B cell (primary cell): Measurements from ENCODE around the gene ATP2B3. TPM values are rescaled to one million over a fixed set of nuclear protein-coding genes. Genes with fewer than 3 reads are reported as not detected.

Source experiments
- ATAC-seq: fragments of 200-7000 bp; cut with Tn5 transposase; one replicate; pipeline ENCODE4 v1.10.0; 2021; ENCODE audit warnings: low read depth, mild to moderate bottlenecking, moderate number of reproducible peaks, moderate library complexity
- CTCF ChIA-PET: fragments of 350-600 bp; sonication (Branson Sonifier 250); formaldehyde crosslinking; loops from one replicate; lab custom pipeline; 2021; ENCODE audit warnings: antibody characterized with exemption, inconsistent platforms; lab: Charles Lee
- POLR2A ChIA-PET: fragments of 350-600 bp; sonication (Branson Sonifier 250); formaldehyde crosslinking; loops from one replicate; lab custom pipeline; 2021; ENCODE audit warnings: antibody characterized with exemption; lab: Charles Lee
- DNase-seq: peaks from one replicate; pipeline ENCODE4 v3.0.0; 2013
- H2AFZ ChIP-seq: 2 replicates; pipeline ENCODE4 v1.6.1; 2012; ENCODE audit warnings: mild to moderate bottlenecking, low read depth, low read length; ENCODE audit not compliant: insufficient read depth, poor library complexity, severe bottlenecking
- H3K27ac ChIP-seq, 2 donors: 1 replicate in 1 of 2; 2 replicates in 1 of 2; pipeline ENCODE4 v1.5.1; 2012 to 2013; ENCODE audit warnings: low read length in 2 of 2, mild to moderate bottlenecking in 2 of 2, moderate library complexity in 1 of 2
- H3K27me3 ChIP-seq, 4 experiments: fragments of 200-600 bp in 1 of 4; sonication (generic) in 1 of 4; replicated peaks in 1 of 4; 1 replicate in 2 of 4; 2 replicates in 2 of 4; pipeline versions ENCODE4 v1.6.1 to v1.7.0; 2013 to 2016; ENCODE audit warnings: low read length in 3 of 4, mild to moderate bottlenecking in 2 of 4, mixed read lengths in 1 of 4, moderate library complexity in 1 of 4; ENCODE audit not compliant: insufficient read depth in 4 of 4, control insufficient read depth in 3 of 4; ENCODE audit errors: control extremely low read depth in 1 of 4
- H3K36me3 ChIP-seq, 2 experiments: replicated peaks in 1 of 2; 1 replicate in 1 of 2; 2 replicates in 1 of 2; pipeline versions ENCODE4 v1.6.1 to v1.7.1; 2013; ENCODE audit warnings: low read length in 1 of 2; ENCODE audit not compliant: insufficient read depth in 2 of 2, control insufficient read depth in 1 of 2; ENCODE audit errors: control extremely low read depth in 1 of 2, extremely low read depth in 1 of 2
- H3K4me1 ChIP-seq, 2 donors: fragments of 200-600 bp in 1 of 2; sonication (generic) in 1 of 2; 1 replicate in 1 of 2; 2 replicates in 1 of 2; pipeline versions ENCODE4 v1.5.1 to v1.6.1; 2013 to 2017; ENCODE audit warnings: low read length in 2 of 2; ENCODE audit not compliant: control insufficient read depth in 2 of 2, insufficient read depth in 2 of 2
- H3K4me2 ChIP-seq: replicated peaks from 2 replicates; pipeline ENCODE3; 2012; ENCODE audit warnings: mild to moderate bottlenecking, low read depth, low read length; ENCODE audit not compliant: poor library complexity, severe bottlenecking
- H3K4me3 ChIP-seq, 5 experiments: fragments of 200-600 bp in 1 of 5; sonication (generic) in 1 of 5; 1 replicate in 3 of 5; 2 replicates in 2 of 5; pipeline versions ENCODE4 v1.5.1 to v1.7.0; 2011 to 2016; ENCODE audit warnings: low read length in 4 of 5, mild to moderate bottlenecking in 4 of 5, low read depth in 2 of 5, control low read depth in 1 of 5, moderate library complexity in 1 of 5; ENCODE audit not compliant: insufficient read depth in 1 of 5; ENCODE audit errors: control extremely low read depth in 1 of 5, extremely low read depth in 1 of 5
- H3K79me2 ChIP-seq: fragments of 200-600 bp; sonication (generic); one replicate; pipeline ENCODE4 v1.6.0; 2016; ENCODE audit warnings: low read length; ENCODE audit not compliant: control insufficient read depth, insufficient read depth
- H3K9ac ChIP-seq: fragments of 200-600 bp; sonication (generic); 2 replicates; pipeline ENCODE4 v1.6.1; 2017; ENCODE audit warnings: mild to moderate bottlenecking, low read length, moderate library complexity
- H3K9me3 ChIP-seq, 3 donors: one replicate each; pipeline versions ENCODE4 v1.6.1 to v1.7.1; 2013; ENCODE audit warnings: low read length in 2 of 3; ENCODE audit not compliant: control insufficient read depth in 2 of 3, insufficient read depth in 1 of 3; ENCODE audit errors: control extremely low read depth in 1 of 3
- H4K20me1 ChIP-seq: 2 replicates; pipeline ENCODE4 v1.6.0; 2012; ENCODE audit warnings: mild to moderate bottlenecking, low read length; ENCODE audit not compliant: insufficient read depth, control insufficient read depth, poor library complexity, severe bottlenecking
- H3K27ac Mint-ChIP-seq: one replicate; pipeline ENCODE4 v1.8.0; 2021; ENCODE audit warnings: mixed read lengths
- H3K27me3 Mint-ChIP-seq: one replicate; pipeline ENCODE4 v1.8.0; 2021; ENCODE audit warnings: mixed read lengths
- H3K4me1 Mint-ChIP-seq: one replicate; pipeline ENCODE4 v1.8.0; 2021; ENCODE audit warnings: mixed read lengths
- H3K4me3 Mint-ChIP-seq: one replicate; pipeline ENCODE4 v1.8.0; 2021; ENCODE audit warnings: mixed read lengths
- H3K9me3 Mint-ChIP-seq: one replicate; pipeline ENCODE4 v1.8.0; 2022; ENCODE audit warnings: mixed read lengths; ENCODE audit not compliant: insufficient read depth
- EZH2 ChIP-seq: IDR thresholded peaks from 2 replicates; pipeline ENCODE4 v1.6.1; 2012; ENCODE audit warnings: borderline replicate concordance, low read depth, mild to moderate bottlenecking, moderate library complexity, low read length; ENCODE audit not compliant: insufficient read depth, poor library complexity, severe bottlenecking
- WGBS: methylation state at CpG from one replicate; pipeline ENCODE4 v1.1.5; 2013; ENCODE audit warnings: missing lambda C conversion rate; ENCODE audit not compliant: insufficient coverage; 5-methylcytosine and 5-hydroxymethylcytosine counted together
- intact Hi-C: fragments of 100-400 bp; cut with micrococcal nuclease; formaldehyde crosslinking; loops from one replicate; pipeline ENCODE4 v1.10.0; 2022
- polyA plus RNA-seq: library from polyadenylated mRNA; depleted of rRNA; stranded (reverse); fragments of >200 nt; gene quantifications from 2 replicates; pipeline ENCODE4 v1.2.3, GENCODE V29; 2012
- total RNA-seq, 2 donors: library from RNA; stranded (reverse); fragments of 120-200 nt in 1 of 2; gene quantifications; 1 replicate in 1 of 2; 2 replicates in 1 of 2; pipeline versions ENCODE4 v1.2.3 to v1.2.4, GENCODE V29; 2013 to 2022
- TF ChIP-seq, protein P1 (sequence below): fragments of 200-600 bp; IDR thresholded peaks from one replicate; pipeline ENCODE4 v1.8.0; 2022; ENCODE audit warnings: antibody characterized with exemption, mild to moderate bottlenecking

ATP2B3 gene
- total and polyA plus RNA-seq, 2 donors (not counting 1 experiment from before 2014, with no cell fraction given): not detected

DNA sequence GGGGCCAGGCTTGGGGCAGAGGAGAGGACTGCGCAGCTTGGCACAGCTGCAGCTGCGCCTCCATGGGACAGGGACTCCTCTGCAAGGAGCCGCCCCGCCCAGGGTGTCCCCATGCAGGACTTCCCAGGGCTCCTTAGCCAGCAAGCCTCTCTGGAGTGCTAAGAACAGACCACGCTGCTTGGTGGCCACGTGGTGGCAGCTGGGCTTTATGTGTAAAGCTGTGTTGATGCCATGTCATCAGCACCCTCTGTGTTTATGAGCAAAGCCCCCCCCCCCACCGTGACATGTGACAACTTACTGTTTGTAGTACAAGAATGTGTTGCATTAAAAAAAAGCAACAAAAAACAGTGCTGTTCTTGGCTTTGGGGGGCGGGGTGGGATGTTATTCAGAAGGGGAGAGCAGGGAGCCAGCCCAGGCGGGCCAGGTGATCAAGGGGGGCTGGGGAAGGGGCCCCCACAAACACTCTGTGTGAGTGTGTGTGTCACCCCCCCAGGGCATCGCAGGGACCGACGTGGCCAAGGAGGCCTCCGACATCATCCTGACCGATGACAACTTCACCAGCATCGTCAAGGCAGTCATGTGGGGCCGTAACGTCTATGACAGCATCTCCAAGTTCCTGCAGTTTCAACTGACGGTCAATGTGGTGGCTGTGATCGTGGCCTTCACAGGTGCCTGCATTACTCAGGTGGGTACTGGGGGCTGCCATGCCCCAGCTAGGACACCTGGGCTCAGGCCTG is 40.3 kb downstream of the ATP2B3 start:
- intact Hi-C loops: no loop called here
- Histone ChIP-seq H3K36me3 (no peaks in the 10 kb centered on the region), H2AFZ (no peak overlapping the region), H3K4me2 (no peak overlapping the region), H3K27me3 (no peaks in the 10 kb centered on the region), H3K4me3 (no peak overlapping the region), H3K9me3 (no peaks in the 10 kb centered on the region), H3K27ac (no peak overlapping the region), H3K9ac (no peak overlapping the region), H3K79me2 (no peaks in the 10 kb centered on the region), H4K20me1 (no peaks in the 10 kb centered on the region), H3K4me1 (no peaks in the 10 kb centered on the region)
- no peak for ATAC-seq
- H3K4me3 Mint-ChIP-seq: no peak overlapping the region
- H3K27me3 Mint-ChIP-seq: no peaks in the 10 kb centered on the region
- no peaks in the 10 kb centered on the region for H3K9me3 Mint-ChIP-seq
- TF ChIP-seq EZH2: no peak
- TF ChIP-seq, protein P1, sequence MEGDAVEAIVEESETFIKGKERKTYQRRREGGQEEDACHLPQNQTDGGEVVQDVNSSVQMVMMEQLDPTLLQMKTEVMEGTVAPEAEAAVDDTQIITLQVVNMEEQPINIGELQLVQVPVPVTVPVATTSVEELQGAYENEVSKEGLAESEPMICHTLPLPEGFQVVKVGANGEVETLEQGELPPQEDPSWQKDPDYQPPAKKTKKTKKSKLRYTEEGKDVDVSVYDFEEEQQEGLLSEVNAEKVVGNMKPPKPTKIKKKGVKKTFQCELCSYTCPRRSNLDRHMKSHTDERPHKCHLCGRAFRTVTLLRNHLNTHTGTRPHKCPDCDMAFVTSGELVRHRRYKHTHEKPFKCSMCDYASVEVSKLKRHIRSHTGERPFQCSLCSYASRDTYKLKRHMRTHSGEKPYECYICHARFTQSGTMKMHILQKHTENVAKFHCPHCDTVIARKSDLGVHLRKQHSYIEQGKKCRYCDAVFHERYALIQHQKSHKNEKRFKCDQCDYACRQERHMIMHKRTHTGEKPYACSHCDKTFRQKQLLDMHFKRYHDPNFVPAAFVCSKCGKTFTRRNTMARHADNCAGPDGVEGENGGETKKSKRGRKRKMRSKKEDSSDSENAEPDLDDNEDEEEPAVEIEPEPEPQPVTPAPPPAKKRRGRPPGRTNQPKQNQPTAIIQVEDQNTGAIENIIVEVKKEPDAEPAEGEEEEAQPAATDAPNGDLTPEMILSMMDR: no peak
- 92% methylated on average over 10 of the region's 19 CpGs for WGBS
- CTCF ChIA-PET: interaction anchor here (1.6 to 9.2 kb wide), 2 partner anchors 11 to 107 kb away, joined by 3 to 97 read pairs; no protein-coding TSS in a partner anchor
- DNase-seq: no peak
- H3K27ac Mint-ChIP-seq: no peak overlapping the region
- POLR2A ChIA-PET: interaction anchor here (0.5 kb wide), 1 partner anchor 9 kb away, joined by 3 read pairs; no protein-coding TSS in a partner anchor
- no peaks in the 10 kb centered on the region for H3K4me1 Mint-ChIP-seq

DNA sequence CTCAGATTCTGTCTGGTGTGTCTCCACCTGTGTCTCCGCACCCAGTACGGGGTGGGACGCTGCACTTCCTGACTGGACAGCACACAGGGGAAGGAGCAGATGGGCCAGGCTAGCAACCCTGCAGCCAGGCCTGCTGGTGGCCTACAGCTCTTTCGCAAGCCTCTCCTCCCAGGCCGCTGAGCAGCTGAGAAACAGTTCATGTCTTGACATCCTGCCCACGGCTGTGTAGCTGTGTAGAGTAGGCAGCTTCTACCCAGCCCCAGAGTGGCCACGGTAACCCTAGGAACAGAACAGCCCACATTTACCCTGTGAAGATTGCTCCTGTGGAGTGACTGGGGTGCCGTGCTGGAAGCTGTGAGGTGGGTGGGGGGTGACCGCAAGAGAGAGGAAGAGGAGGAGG is 42.6 kb downstream of the ATP2B3 start:
- ChIA-PET POLR2A (no interaction called here), CTCF (interaction anchor here (1.0 kb wide), 1 partner anchor 108 kb away, joined by 3 read pairs; no protein-coding TSS in a partner anchor)
- Mint-ChIP-seq H3K4me1 (peaks cover 3% of the 10 kb centered on the region), H3K4me3 (no peak overlapping the region), H3K9me3 (no peaks in the 10 kb centered on the region), H3K27me3 (no peaks in the 10 kb centered on the region), H3K27ac (no peak overlapping the region)
- intact Hi-C loops: no loop called here
- Histone ChIP-seq H3K9me3 (no peaks in the 10 kb centered on the region), H3K4me3 (no peak overlapping the region), H3K27me3 (no peaks in the 10 kb centered on the region), H3K36me3 (no peaks in the 10 kb centered on the region), H3K79me2 (no peaks in the 10 kb centered on the region), H3K9ac (no peak overlapping the region), H2AFZ (no peak overlapping the region), H3K27ac (no peak overlapping the region), H3K4me1 (no peaks in the 10 kb centered on the region), H3K4me2 (no peak overlapping the region), H4K20me1 (no peaks in the 10 kb centered on the region)
- WGBS: 39% methylated on average over 3 of the region's 9 CpGs
- no peak for TF ChIP-seq EZH2
- TF ChIP-seq, protein P1: no peak
- DNase-seq (no peak), ATAC-seq (no peak)
